Measurements from ENCODE around the gene STRAP. TPM values are rescaled to one million over a fixed set of nuclear protein-coding genes. Genes with fewer than 3 reads are reported as not detected.

The STRAP gene
- total and polyA plus RNA-seq, 2 of the 13 experiments (the other 11 are each of a cell fraction or from before 2014, with no cell fraction given), result 66.9 to 118 TPM

- TF ChIP-seq, protein P1, sequence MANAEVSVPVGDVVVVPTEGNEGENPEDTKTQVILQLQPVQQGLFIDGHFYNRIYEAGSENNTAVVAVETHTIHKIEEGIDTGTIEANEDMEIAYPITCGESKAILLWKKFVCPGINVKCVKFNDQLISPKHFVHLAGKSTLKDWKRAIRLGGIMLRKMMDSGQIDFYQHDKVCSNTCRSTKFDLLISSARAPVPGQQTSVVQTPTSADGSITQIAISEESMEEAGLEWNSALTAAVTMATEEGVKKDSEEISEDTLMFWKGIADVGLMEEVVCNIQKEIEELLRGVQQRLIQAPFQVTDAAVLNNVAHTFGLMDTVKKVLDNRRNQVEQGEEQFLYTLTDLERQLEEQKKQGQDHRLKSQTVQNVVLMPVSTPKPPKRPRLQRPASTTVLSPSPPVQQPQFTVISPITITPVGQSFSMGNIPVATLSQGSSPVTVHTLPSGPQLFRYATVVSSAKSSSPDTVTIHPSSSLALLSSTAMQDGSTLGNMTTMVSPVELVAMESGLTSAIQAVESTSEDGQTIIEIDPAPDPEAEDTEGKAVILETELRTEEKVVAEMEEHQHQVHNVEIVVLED (CRISPR knock-in tag; IDR thresholded peaks at IDR 0.05; ENCODE audit: borderline replicate concordance), result peak; percentile 79
- no peak for TF ChIP-seq ZNF496 (CRISPR knock-in tag; IDR thresholded peaks at IDR 0.05; ENCODE audit: insufficient replicate concordance)
- TF ChIP-seq ATAD3A (CRISPR knock-in tag; IDR thresholded peaks at IDR 0.05), result no peak
- no peak for TF ChIP-seq ZC3H4 (CRISPR knock-in tag; IDR thresholded peaks at IDR 0.05; ENCODE audit: borderline replicate concordance)
- TF ChIP-seq ZNF782 (CRISPR knock-in tag; IDR thresholded peaks at IDR 0.05; ENCODE audit: borderline replicate concordance), result peak; percentile 83; the same call in 1 of the 2 replicates
- peak; percentile 91 for TF ChIP-seq ZNF543 (CRISPR knock-in tag; IDR thresholded peaks at IDR 0.05)
- peak; percentile 99 for TF ChIP-seq HOXA3 (CRISPR knock-in tag; IDR thresholded peaks at IDR 0.05)
- TF ChIP-seq ERF (CRISPR knock-in tag; IDR thresholded peaks at IDR 0.05), result peak; percentile 89
- TF ChIP-seq, protein P2, sequence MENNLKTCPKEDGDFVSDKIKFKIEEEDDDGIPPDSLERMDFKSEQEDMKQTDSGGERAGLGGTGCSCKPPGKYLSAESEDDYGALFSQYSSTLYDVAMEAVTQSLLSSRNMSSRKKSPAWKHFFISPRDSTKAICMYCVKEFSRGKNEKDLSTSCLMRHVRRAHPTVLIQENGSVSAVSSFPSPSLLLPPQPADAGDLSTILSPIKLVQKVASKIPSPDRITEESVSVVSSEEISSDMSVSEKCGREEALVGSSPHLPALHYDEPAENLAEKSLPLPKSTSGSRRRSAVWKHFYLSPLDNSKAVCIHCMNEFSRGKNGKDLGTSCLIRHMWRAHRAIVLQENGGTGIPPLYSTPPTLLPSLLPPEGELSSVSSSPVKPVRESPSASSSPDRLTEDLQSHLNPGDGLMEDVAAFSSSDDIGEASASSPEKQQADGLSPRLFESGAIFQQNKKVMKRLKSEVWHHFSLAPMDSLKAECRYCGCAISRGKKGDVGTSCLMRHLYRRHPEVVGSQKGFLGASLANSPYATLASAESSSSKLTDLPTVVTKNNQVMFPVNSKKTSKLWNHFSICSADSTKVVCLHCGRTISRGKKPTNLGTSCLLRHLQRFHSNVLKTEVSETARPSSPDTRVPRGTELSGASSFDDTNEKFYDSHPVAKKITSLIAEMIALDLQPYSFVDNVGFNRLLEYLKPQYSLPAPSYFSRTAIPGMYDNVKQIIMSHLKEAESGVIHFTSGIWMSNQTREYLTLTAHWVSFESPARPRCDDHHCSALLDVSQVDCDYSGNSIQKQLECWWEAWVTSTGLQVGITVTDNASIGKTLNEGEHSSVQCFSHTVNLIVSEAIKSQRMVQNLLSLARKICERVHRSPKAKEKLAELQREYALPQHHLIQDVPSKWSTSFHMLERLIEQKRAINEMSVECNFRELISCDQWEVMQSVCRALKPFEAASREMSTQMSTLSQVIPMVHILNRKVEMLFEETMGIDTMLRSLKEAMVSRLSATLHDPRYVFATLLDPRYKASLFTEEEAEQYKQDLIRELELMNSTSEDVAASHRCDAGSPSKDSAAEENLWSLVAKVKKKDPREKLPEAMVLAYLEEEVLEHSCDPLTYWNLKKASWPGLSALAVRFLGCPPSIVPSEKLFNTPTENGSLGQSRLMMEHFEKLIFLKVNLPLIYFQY (CRISPR knock-in tag; IDR thresholded peaks at IDR 0.05; ENCODE audit: borderline replicate concordance), result peak; percentile 69; the same call in 1 of the 2 replicates
Observed at GRCh38 chr12:15882118-15882971, at the start of gene STRAP (continued).

Measured in HepG2 (cell line).